Activated CD4-positive, alpha-beta T cell treated with anti-CD3 and anti-CD28 coated beads, Interleukin-10, Interleukin-2, amounts not matched to agents 100 ng/mL and 50 ng/mL, durations not matched to agents 16 hours and 8 hours (primary cell): ENCODE measurements around the gene RTN4R.

Experiments used
- DNase-seq: peaks from one replicate; pipeline ENCODE4 v3.0.0-alpha.2; 2020

RTN4R gene

GRCh38 chr22:20226760-20227350, 41.3 kb downstream of the RTN4R start:
- no peak for DNase-seq

- DNase-seq, result no peak
These were observed 41.9 kb downstream of the RTN4R start for GRCh38 chr22:20226077-20226716.

- no peak for DNase-seq
These were observed 42.5 kb downstream of the RTN4R start for GRCh38 chr22:20225693-20225966.

GRCh38 chr22:20224917-20225692, 43.0 kb downstream of the RTN4R start:
- DNase-seq, result no peak

- no peak for DNase-seq
These were observed 43.9 kb downstream of the RTN4R start for GRCh38 chr22:20224256-20224626.

GRCh38 chr22:20223421-20224255, 44.5 kb downstream of the RTN4R start:
- DNase-seq, result no peak

GRCh38 chr22:20222764-20223420, 45.2 kb downstream of the RTN4R start:
- no peak for DNase-seq

GRCh38 chr22:20221421-20222340, 46.4 kb downstream of the RTN4R start:
- no peak for DNase-seq

- DNase-seq, result no peak
These were observed 47.5 kb downstream of the RTN4R start for GRCh38 chr22:20220629-20221026.

- DNase-seq, result no peak
These were observed 48.2 kb downstream of the RTN4R start for GRCh38 chr22:20219667-20220628.

GRCh38 chr22:20218987-20219386, 49.1 kb downstream of the RTN4R start:
- no peak for DNase-seq

GRCh38 chr22:20218326-20218872, 49.7 kb downstream of the RTN4R start:
- DNase-seq, result no peak

GRCh38 chr22:20217563-20217962, 50.6 kb downstream of the RTN4R start:
- DNase-seq, result no peak

- no peak for DNase-seq
These were observed 51.1 kb downstream of the RTN4R start for GRCh38 chr22:20216863-20217499.

- no peak for DNase-seq
These were observed 52.4 kb downstream of the RTN4R start for GRCh38 chr22:20215742-20216141.

- no peak for DNase-seq
These were observed 53.3 kb downstream of the RTN4R start for GRCh38 chr22:20214853-20215252.

GRCh38 chr22:20213833-20214708, 54.0 kb downstream of the RTN4R start:
- no peak for DNase-seq

- no peak for DNase-seq
These were observed 55.1 kb downstream of the RTN4R start for GRCh38 chr22:20212754-20213699.
